GM12878 (cell line): ENCODE results near the gene SAFB.

Experiments used
- BRCA1 ChIP-seq: IDR thresholded peaks from 2 replicates; pipeline ENCODE4 v1.6.1; 2011; ENCODE audit warnings: low read depth, low read length, improper control_type of control experiment
- MXI1 ChIP-seq: fragments of 150-350 bp; IDR thresholded peaks from 2 replicates; pipeline ENCODE4 v1.6.1; 2011; ENCODE audit warnings: low read depth, mild to moderate bottlenecking, inconsistent platforms, low read length, improper control_type of control experiment
- MYC ChIP-seq: IDR thresholded peaks from 2 replicates; pipeline ENCODE4 v1.6.1; 2011; ENCODE audit warnings: mild to moderate bottlenecking, low read length, moderate library complexity, inconsistent platforms; ENCODE audit not compliant: insufficient read depth, insufficient replicate concordance, insufficient read length, severe bottlenecking
- POLR2A ChIP-seq: IDR thresholded peaks from 2 replicates; pipeline ENCODE4 v1.6.1; 2011; ENCODE audit warnings: low read depth, mild to moderate bottlenecking, low read length
- POLR2AphosphoS5 ChIP-seq: IDR thresholded peaks from 2 replicates; pipeline ENCODE4 v1.6.1; 2011; ENCODE audit warnings: mild to moderate bottlenecking, low read length, inconsistent platforms
- RCOR1 ChIP-seq: conservative IDR thresholded peaks from 2 replicates; pipeline ENCODE4 v1.6.1; 2012; ENCODE audit warnings: low read depth, low read length, improper control_type of control experiment
- SP1 ChIP-seq: IDR thresholded peaks from one replicate; pipeline ENCODE4 v1.6.1; 2011; ENCODE audit warnings: low read depth, low read length
- SPI1 ChIP-seq: IDR thresholded peaks from 2 replicates; pipeline ENCODE4 v1.6.1; 2011; ENCODE audit warnings: low read depth, mild to moderate bottlenecking, low read length, moderate library complexity, borderline replicate concordance; ENCODE audit not compliant: insufficient read depth
- SUZ12 ChIP-seq: fragments of 200-600 bp; sonication (generic); IDR thresholded peaks from one replicate; pipeline ENCODE4 v1.6.1; 2018; ENCODE audit warnings: antibody characterized with exemption, mild to moderate bottlenecking; ENCODE audit not compliant: unreplicated experiment
- ZNF274 ChIP-seq: IDR thresholded peaks from one replicate; pipeline ENCODE4 v1.8.0; 2011; ENCODE audit not compliant: insufficient read length, insufficient read depth
- TF ChIP-seq, protein P1 (sequence below), 3 experiments: IDR thresholded peaks in 2 of 3; conservative IDR thresholded peaks in 1 of 3; 2 replicates each; pipeline ENCODE4 v1.5.1; 2011; ENCODE audit warnings: low read depth in 3 of 3, low read length in 3 of 3, mild to moderate bottlenecking in 3 of 3, control low read depth in 2 of 3, moderate library complexity in 2 of 3, inconsistent platforms in 1 of 3, mixed read lengths in 1 of 3; ENCODE audit not compliant: control insufficient read depth in 2 of 3, insufficient read depth in 1 of 3; ENCODE audit errors: extremely low read depth in 1 of 3
- TF ChIP-seq, protein P2 (sequence below): fragments of 450-650 bp; IDR thresholded peaks from 2 replicates; pipeline ENCODE4 v1.6.1; 2016; ENCODE audit warnings: mild to moderate bottlenecking

DNA sequence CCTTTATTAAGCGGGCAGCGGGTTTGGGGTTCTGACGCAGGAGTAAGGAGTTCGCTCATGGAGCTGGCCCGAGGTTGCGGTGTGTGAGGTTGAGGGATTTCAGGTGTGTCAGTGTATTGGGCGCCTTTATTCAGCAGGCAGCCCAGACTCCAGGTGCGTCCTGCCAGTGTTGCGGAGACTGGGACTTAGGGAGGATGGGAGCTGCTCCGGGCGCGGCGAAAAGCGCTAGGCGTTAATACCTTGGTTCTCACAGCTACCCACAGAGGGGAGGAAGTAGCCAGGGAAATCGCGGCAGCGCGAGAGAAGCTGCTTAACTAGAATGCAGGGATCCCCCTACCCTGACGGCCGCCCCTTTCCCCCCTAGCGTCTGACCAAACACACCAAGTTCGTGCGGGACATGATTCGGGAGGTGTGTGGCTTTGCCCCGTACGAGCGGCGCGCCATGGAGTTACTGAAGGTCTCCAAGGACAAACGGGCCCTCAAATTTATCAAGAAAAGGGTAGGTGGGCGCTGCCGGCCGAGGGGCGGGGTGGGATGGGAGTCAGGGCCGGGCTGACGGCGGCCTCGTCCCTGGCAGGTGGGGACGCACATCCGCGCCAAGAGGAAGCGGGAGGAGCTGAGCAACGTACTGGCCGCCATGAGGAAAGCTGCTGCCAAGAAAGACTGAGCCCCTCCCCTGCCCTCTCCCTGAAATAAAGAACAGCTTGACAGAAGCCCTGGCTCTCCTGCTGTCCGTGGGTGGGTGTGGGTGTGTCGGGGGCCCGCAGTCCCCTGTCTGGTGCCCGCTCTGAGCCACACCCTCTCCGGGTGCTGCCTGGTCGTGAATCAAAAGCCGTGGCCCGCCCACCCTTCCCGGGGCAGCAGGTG, 68.3 kb downstream of the SAFB start:
- TF ChIP-seq SUZ12 (no peak), POLR2A (peak; percentile 46), BRCA1 (no peak), SP1 (no peak), ZNF274 (no peak), RCOR1 (no peak), SPI1 (no peak), MXI1 (no peak), POLR2AphosphoS5 (peak; percentile 42), MYC (no peak)
- TF ChIP-seq, protein P1, sequence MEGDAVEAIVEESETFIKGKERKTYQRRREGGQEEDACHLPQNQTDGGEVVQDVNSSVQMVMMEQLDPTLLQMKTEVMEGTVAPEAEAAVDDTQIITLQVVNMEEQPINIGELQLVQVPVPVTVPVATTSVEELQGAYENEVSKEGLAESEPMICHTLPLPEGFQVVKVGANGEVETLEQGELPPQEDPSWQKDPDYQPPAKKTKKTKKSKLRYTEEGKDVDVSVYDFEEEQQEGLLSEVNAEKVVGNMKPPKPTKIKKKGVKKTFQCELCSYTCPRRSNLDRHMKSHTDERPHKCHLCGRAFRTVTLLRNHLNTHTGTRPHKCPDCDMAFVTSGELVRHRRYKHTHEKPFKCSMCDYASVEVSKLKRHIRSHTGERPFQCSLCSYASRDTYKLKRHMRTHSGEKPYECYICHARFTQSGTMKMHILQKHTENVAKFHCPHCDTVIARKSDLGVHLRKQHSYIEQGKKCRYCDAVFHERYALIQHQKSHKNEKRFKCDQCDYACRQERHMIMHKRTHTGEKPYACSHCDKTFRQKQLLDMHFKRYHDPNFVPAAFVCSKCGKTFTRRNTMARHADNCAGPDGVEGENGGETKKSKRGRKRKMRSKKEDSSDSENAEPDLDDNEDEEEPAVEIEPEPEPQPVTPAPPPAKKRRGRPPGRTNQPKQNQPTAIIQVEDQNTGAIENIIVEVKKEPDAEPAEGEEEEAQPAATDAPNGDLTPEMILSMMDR (IDR thresholded peaks at IDR 0.05 in 2 of 3, conservative IDR thresholded peaks at IDR 0.05 in 1 of 3; ENCODE audit: control insufficient read depth in 2 of 3, extremely low read depth in 1 of 3, insufficient read depth in 1 of 3, low read depth in 3 of 3, low read length in 3 of 3): no peak
- TF ChIP-seq, protein P2, sequence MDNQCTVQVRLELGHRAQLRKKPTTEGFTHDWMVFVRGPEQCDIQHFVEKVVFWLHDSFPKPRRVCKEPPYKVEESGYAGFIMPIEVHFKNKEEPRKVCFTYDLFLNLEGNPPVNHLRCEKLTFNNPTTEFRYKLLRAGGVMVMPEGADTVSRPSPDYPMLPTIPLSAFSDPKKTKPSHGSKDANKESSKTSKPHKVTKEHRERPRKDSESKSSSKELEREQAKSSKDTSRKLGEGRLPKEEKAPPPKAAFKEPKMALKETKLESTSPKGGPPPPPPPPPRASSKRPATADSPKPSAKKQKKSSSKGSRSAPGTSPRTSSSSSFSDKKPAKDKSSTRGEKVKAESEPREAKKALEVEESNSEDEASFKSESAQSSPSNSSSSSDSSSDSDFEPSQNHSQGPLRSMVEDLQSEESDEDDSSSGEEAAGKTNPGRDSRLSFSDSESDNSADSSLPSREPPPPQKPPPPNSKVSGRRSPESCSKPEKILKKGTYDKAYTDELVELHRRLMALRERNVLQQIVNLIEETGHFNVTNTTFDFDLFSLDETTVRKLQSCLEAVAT: no peak
